ENCODE data around the gene NCOA3.

GRCh38 chr20:47466704-47467459 is 34.8 kb upstream of the NCOA3 start:
- no peak for TF ChIP-seq CTCF (IDR thresholded peaks at IDR 0.05)
- no peak for TF ChIP-seq POLR2A (IDR thresholded peaks at IDR 0.05)

All from adrenal gland (tissue), 5 donors.